ENCODE results near the gene ARHGAP42. TPM values are rescaled to one million over a fixed set of nuclear protein-coding genes. Genes with fewer than 3 reads are reported as not detected.

The ARHGAP42 gene
- total RNA-seq, 1 donor from 2014 or later, result 20.7 TPM

GRCh38 chr11:100759856-100760255 is 72.8 kb downstream of the ARHGAP42 start:
- no peak for DNase-seq (ENCODE audit: low spot score)

- no peak for DNase-seq (ENCODE audit: low spot score)
Observed at GRCh38 chr11:100760744-100761143, 73.7 kb downstream of the ARHGAP42 start.

GRCh38 chr11:100761841-100762240 is 74.8 kb downstream of the ARHGAP42 start:
- DNase-seq (ENCODE audit: low spot score), result no peak

- no peak for DNase-seq (ENCODE audit: low spot score)
Observed at GRCh38 chr11:100766764-100767163, 79.7 kb downstream of the ARHGAP42 start.

GRCh38 chr11:100769165-100769564 is 82.1 kb downstream of the ARHGAP42 start:
- DNase-seq (ENCODE audit: low spot score), result no peak

GRCh38 chr11:100769617-100770016 is 82.5 kb downstream of the ARHGAP42 start:
- DNase-seq (ENCODE audit: low spot score), result no peak

- no peak for DNase-seq (ENCODE audit: low spot score)
Observed at GRCh38 chr11:100774132-100774531, 87.0 kb downstream of the ARHGAP42 start.

- no peak for DNase-seq (ENCODE audit: low spot score)
Observed at GRCh38 chr11:100774859-100775258, 87.8 kb downstream of the ARHGAP42 start.

- DNase-seq (ENCODE audit: low spot score), result no peak
Observed at GRCh38 chr11:100776212-100776896, 89.3 kb downstream of the ARHGAP42 start.

- DNase-seq (ENCODE audit: low spot score), result no peak
Observed at GRCh38 chr11:100777103-100777502, 90.0 kb downstream of the ARHGAP42 start.

GRCh38 chr11:100777736-100778135 is 90.6 kb downstream of the ARHGAP42 start:
- DNase-seq (ENCODE audit: low spot score), result no peak

- no peak for DNase-seq (ENCODE audit: low spot score)
Observed at GRCh38 chr11:100778166-100778785, 91.2 kb downstream of the ARHGAP42 start.

- DNase-seq (ENCODE audit: low spot score), result no peak
Observed at GRCh38 chr11:100780470-100780869, 93.4 kb downstream of the ARHGAP42 start.

GRCh38 chr11:100785148-100785983 is 98.3 kb downstream of the ARHGAP42 start:
- DNase-seq (ENCODE audit: low spot score), result no peak

GRCh38 chr11:100788561-100789295 is 101.6 kb downstream of the ARHGAP42 start:
- no peak for DNase-seq (ENCODE audit: low spot score)

- no peak for DNase-seq (ENCODE audit: low spot score)
Observed at GRCh38 chr11:100789500-100789899, 102.4 kb downstream of the ARHGAP42 start.

- DNase-seq (ENCODE audit: low spot score), result no peak
Observed at GRCh38 chr11:100790073-100790472, 103.0 kb downstream of the ARHGAP42 start.

- DNase-seq (ENCODE audit: low spot score), result no peak
Observed at GRCh38 chr11:100791103-100791502, 104.0 kb downstream of the ARHGAP42 start.

GRCh38 chr11:100791860-100792259 is 104.8 kb downstream of the ARHGAP42 start:
- no peak for DNase-seq (ENCODE audit: low spot score)

- DNase-seq (ENCODE audit: low spot score), result no peak
Observed at GRCh38 chr11:100793525-100793924, 106.4 kb downstream of the ARHGAP42 start.

GRCh38 chr11:100794446-100794845 is 107.4 kb downstream of the ARHGAP42 start:
- DNase-seq (ENCODE audit: low spot score), result no peak

Data from mesenteric fat pad (tissue), 1 donor.